ENCODE results near the gene USP25.

USP25 gene

DNA sequence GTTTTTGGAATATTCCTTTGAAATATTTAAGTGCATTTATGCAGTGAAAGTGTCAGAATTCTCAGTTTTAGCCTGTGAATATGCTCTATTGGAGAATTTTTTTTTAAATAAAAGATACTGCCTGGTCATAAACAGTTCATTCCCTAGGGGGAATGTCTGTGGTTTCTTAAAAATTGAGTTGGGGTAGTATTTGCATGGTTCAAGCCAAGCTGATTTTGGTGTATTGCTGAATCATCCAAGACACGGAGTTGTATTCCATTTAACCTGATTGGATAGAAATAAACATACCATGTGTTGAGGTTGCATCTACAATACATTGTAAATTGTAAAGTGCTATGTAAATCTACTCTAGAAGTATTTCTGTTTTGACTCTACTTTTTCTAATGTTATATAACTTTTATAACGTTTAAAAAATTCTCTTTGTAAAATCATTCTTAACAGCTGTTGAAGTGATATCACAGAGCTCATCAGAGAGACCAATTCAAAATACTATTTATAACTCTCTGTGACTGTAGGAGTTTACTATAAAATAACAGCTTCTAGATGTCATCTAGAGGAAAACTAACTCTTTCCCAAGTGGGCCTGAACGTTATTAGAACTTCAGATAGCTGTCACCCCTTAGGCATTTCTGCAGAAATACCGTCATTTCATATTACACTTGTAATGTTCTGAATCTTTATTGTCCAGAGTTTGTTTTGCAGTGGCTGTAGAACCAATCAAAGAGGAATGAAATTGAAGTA, 199.1 kb downstream of the USP25 start (continued):
- no peak for TF ChIP-seq ZSCAN23 (tag by site-specific recombination; IDR thresholded peaks at IDR 0.05)
- TF ChIP-seq KLF7 (tag by site-specific recombination; IDR thresholded peaks at IDR 0.05; ENCODE audit: borderline replicate concordance), result no peak
- TF ChIP-seq ZNF529 (tag by site-specific recombination; IDR thresholded peaks at IDR 0.05; ENCODE audit: insufficient replicate concordance), result no peak

DNA sequence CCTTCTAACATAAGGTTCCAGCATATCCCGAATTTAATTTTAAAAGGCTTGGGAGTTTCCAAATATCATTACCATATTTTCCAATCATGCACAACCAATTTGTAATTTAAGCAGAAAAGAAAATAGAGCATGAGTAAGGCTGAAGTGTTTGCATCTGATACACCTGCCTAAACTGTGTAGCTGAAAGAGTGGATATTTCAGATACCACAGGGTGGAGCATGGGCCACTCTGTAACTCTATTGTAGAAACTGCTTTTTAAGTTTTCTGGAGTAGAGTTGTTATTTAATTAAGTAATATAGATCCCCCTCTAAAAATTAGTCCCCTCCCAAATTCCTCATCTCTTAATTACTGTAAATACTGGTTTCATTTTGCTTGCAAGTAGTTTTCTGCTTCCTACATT, 199.8 kb downstream of the USP25 start:
- Histone ChIP-seq H3K36me3 (ENCODE audit: control insufficient read depth in 2 of 2, insufficient read depth in 1 of 2, low read length in 2 of 2) (no peaks in the 10 kb centered on the region), H3K4me1 (ENCODE audit: control insufficient read depth, insufficient read depth, low read length) (no peaks in the 10 kb centered on the region), H3K27ac (ENCODE audit: extremely low read depth, low read depth, low read length) (no peak overlapping the region), H3K9me3 (ENCODE audit: control insufficient read depth, insufficient read depth, low read depth, low read length) (no peaks in the 10 kb centered on the region), H3K4me3 (ENCODE audit: low read depth, low read length) (no peak overlapping the region)
- TF ChIP-seq ZFHX2 (tag by site-specific recombination; conservative IDR thresholded peaks at IDR 0.05) (no peak), ZNF560 (tag by site-specific recombination; IDR thresholded peaks at IDR 0.05; ENCODE audit: borderline replicate concordance) (no peak), ZNF707 (tag by site-specific recombination; IDR thresholded peaks at IDR 0.05) (no peak), ZNF658 (tag by site-specific recombination; IDR thresholded peaks at IDR 0.05) (no peak), ZNF510 (tag by site-specific recombination; IDR thresholded peaks at IDR 0.05; ENCODE audit: insufficient replicate concordance) (no peak), ZNF211 (tag by site-specific recombination; IDR thresholded peaks at IDR 0.05; ENCODE audit: low read depth) (no peak), ELK4 (IDR thresholded peaks at IDR 0.05; ENCODE audit: borderline replicate concordance, low read depth, low read length) (no peak), HOXD13 (CRISPR knock-in tag; IDR thresholded peaks at IDR 0.05; ENCODE audit: borderline replicate concordance) (no peak), ZBTB7A (tag by site-specific recombination; IDR thresholded peaks at IDR 0.05; ENCODE audit: low read depth) (no peak), HOXA7 (CRISPR knock-in tag; IDR thresholded peaks at IDR 0.05; ENCODE audit: borderline replicate concordance) (no peak), ZFP41 (tag by site-specific recombination; IDR thresholded peaks at IDR 0.05; ENCODE audit: borderline replicate concordance) (no peak), ZNF221 (tag by site-specific recombination; IDR thresholded peaks at IDR 0.05; ENCODE audit: borderline replicate concordance) (no peak), SCRT1 (tag by site-specific recombination; IDR thresholded peaks at IDR 0.05; ENCODE audit: borderline replicate concordance) (no peak), HOXC10 (CRISPR knock-in tag; IDR thresholded peaks at IDR 0.05) (no peak), TRIM28 (IDR thresholded peaks at IDR 0.05; ENCODE audit: borderline replicate concordance, low read length) (no peak), ZEB2 (tag by site-specific recombination; IDR thresholded peaks at IDR 0.05) (no peak), ZNF37A (tag by site-specific recombination; IDR thresholded peaks at IDR 0.05) (no peak), ZNF768 (tag by site-specific recombination; IDR thresholded peaks at IDR 0.05) (no peak)
- TF ChIP-seq, protein P1, sequence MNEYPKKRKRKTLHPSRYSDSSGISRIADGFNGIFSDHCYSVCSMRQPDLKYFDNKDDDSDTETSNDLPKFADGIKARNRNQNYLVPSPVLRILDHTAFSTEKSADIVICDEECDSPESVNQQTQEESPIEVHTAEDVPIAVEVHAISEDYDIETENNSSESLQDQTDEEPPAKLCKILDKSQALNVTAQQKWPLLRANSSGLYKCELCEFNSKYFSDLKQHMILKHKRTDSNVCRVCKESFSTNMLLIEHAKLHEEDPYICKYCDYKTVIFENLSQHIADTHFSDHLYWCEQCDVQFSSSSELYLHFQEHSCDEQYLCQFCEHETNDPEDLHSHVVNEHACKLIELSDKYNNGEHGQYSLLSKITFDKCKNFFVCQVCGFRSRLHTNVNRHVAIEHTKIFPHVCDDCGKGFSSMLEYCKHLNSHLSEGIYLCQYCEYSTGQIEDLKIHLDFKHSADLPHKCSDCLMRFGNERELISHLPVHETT (tag by site-specific recombination; IDR thresholded peaks at IDR 0.05), result no peak
- TF ChIP-seq, protein P2, sequence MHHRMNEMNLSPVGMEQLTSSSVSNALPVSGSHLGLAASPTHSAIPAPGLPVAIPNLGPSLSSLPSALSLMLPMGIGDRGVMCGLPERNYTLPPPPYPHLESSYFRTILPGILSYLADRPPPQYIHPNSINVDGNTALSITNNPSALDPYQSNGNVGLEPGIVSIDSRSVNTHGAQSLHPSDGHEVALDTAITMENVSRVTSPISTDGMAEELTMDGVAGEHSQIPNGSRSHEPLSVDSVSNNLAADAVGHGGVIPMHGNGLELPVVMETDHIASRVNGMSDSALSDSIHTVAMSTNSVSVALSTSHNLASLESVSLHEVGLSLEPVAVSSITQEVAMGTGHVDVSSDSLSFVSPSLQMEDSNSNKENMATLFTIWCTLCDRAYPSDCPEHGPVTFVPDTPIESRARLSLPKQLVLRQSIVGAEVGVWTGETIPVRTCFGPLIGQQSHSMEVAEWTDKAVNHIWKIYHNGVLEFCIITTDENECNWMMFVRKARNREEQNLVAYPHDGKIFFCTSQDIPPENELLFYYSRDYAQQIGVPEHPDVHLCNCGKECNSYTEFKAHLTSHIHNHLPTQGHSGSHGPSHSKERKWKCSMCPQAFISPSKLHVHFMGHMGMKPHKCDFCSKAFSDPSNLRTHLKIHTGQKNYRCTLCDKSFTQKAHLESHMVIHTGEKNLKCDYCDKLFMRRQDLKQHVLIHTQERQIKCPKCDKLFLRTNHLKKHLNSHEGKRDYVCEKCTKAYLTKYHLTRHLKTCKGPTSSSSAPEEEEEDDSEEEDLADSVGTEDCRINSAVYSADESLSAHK (tag by site-specific recombination; IDR thresholded peaks at IDR 0.05), result no peak
- CTCF ChIA-PET, result interaction anchor here (0.6 kb wide), 1 partner anchor 121 kb away, joined by 3 read pairs; no protein-coding TSS in a partner anchor
- POLR2A ChIA-PET, result no interaction called here

Data from HEK293 (cell line).